Keratinocyte (primary cell): Measurements from ENCODE around the gene MCOLN3.

Source experiments
- CTCF ChIP-seq, 3 experiments: IDR thresholded peaks in 1 of 3; conservative IDR thresholded peaks in 1 of 3; optimal IDR thresholded peaks in 1 of 3; 2 replicates in 2 of 3; 3 replicates in 1 of 3; pipeline versions ENCODE3 to v1.5.1; 2011; ENCODE audit warnings: low read length in 3 of 3, mild to moderate bottlenecking in 3 of 3, moderate library complexity in 2 of 3, control low read depth in 1 of 3, inconsistent platforms in 1 of 3; ENCODE audit not compliant: insufficient read depth in 2 of 3; ENCODE audit errors: extremely low read depth in 1 of 3
- EZH2 ChIP-seq: IDR thresholded peaks from one replicate; pipeline ENCODE4 v1.6.1; 2012; ENCODE audit warnings: inconsistent platforms, mild to moderate bottlenecking, low read length, moderate library complexity

- TF ChIP-seq CTCF (optimal IDR thresholded peaks at IDR 0.05 in 1 of 3, IDR thresholded peaks at IDR 0.05 in 1 of 3, conservative IDR thresholded peaks at IDR 0.05 in 1 of 3; ENCODE audit: extremely low read depth in 1 of 3, insufficient read depth in 2 of 3, low read length in 3 of 3), result no peak
- no peak for TF ChIP-seq EZH2
Observed at GRCh38 chr1:85089203-85089602, 40.9 kb upstream of the MCOLN3 start.
